Breast epithelium (tissue), 3 donors: ENCODE results near the gene CMTM8.

Experiments used
- CTCF ChIP-seq, 3 donors: fragments of 450-650 bp; IDR thresholded peaks; one replicate each; pipeline ENCODE4 v1.5.1; 2016 to 2017; ENCODE audit warnings: antibody characterized with exemption in 3 of 3, mild to moderate bottlenecking in 3 of 3, moderate library complexity in 3 of 3
- POLR2A ChIP-seq: fragments of 450-650 bp; IDR thresholded peaks from one replicate; pipeline ENCODE4 v1.6.1; 2016; ENCODE audit warnings: antibody characterized with exemption, mild to moderate bottlenecking, moderate library complexity
- POLR2AphosphoS5 ChIP-seq, 3 donors: sonication (generic); formaldehyde crosslinking; IDR thresholded peaks; one replicate each; pipeline ENCODE4 v1.6.1; 2017; ENCODE audit warnings: antibody characterized with exemption in 3 of 3

GRCh38 chr3:32405711-32406323 is 167.3 kb downstream of the CMTM8 start:
- no peak for TF ChIP-seq CTCF (IDR thresholded peaks at IDR 0.05)
- no peak for TF ChIP-seq POLR2AphosphoS5 (IDR thresholded peaks at IDR 0.05)
- no peak for TF ChIP-seq POLR2A
